NOMO-1 (cell line): Measurements from ENCODE around the gene THY1.

ENCODE experiments used
- DNase-seq, 2 experiments: peaks; one replicate each; lab custom pipeline; 2025; ENCODE audit not compliant: unreplicated experiment in 2 of 2; lab: John Stamatoyannopoulos, UW

Gene THY1

GRCh38 chr11:119372260-119373058, 50.5 kb downstream of the THY1 start:
- DNase-seq = no peak

- DNase-seq = no peak
These were observed 51.2 kb downstream of the THY1 start for GRCh38 chr11:119371778-119372182.

GRCh38 chr11:119371067-119371601, 51.8 kb downstream of the THY1 start:
- no peak for DNase-seq

GRCh38 chr11:119370486-119371046, 52.4 kb downstream of the THY1 start:
- peak; percentile 35 to 53 for DNase-seq

- DNase-seq = no peak
These were observed 53.6 kb downstream of the THY1 start for GRCh38 chr11:119369132-119369925.

GRCh38 chr11:119368121-119369034, 54.6 kb downstream of the THY1 start:
- DNase-seq = peak in 1 of 2 experiments; percentile 34

- DNase-seq = peak; percentile 73 to 86
These were observed 55.3 kb downstream of the THY1 start for GRCh38 chr11:119367661-119368120.
